IPS-11a (cell line): ENCODE data around the gene MTFMT.
"Not testable (repeated sequence)": the region's sequence is repeated elsewhere in the genome, so short reads cannot be mapped to it uniquely, and the experiment has no call there.

Experiments
- H3K4me3 ChIP-seq: one replicate; pipeline ENCODE4 v1.5.1; 2013; ENCODE audit warnings: low read depth, low read length, control low read depth

The MTFMT gene

DNA sequence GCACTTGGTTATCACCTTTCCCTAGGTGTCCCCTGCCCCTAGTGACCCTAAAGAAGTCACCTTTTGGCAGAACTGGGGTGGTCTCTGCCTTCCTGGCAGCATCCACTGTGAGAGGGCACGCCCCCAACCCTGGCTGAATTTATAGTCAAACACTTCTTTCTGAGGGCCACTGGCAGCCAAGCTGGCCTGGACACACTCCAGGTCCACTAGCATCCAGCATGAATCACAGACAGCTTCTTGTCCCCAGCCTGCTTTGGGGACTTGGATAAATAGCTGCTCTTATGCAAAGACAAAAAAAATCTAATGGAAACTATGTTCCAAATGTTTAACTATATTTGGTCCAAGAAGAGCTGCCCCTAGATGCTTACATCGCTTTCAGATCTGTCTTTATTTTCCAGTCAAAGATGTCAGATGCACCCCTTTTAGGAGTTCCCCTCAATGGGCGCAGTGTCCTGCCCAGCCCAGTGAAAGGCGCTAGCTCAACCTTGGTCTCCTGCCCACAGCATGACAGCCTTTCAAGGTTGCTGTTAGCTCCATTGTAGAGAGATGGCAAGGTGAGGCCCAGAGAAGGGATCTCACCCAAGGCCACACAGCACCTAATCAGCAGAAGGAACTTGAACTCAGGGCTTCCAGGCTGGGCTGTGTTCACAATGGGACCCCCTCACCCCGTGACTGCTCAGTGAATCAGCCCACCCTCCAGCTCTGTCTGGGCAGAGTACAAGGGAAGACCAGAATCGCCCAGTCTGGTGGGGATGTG lies 31.4 kb upstream of the MTFMT start:
- no peak overlapping the region for H3K4me3 ChIP-seq

- H3K4me3 ChIP-seq = no peak overlapping the region
These were observed 30.6 kb upstream of the MTFMT start for GRCh38 chr15:65059931-65060596.

DNA sequence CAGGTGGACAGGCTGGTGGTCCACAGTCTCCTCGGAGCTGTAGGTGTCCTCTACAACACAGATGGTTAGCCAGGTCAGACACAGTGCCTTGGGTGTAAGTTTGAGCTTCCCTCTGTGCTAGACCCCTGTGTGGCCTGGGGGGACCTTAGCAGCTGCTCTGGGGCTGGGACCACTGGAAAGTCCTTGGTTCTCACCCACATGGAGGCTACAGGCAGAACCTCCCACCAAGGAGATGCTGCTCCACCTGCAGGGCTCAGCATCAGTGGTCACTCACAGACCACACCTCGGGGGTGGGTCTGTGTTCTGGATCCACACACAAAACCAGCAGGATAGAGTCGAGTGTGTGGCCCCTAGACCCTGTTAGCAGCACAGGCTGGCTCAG lies 29.9 kb upstream of the MTFMT start:
- no peak overlapping the region for H3K4me3 ChIP-seq

GRCh38 chr15:65058394-65059368 lies 29.2 kb upstream of the MTFMT start:
- no peak overlapping the region for H3K4me3 ChIP-seq

DNA sequence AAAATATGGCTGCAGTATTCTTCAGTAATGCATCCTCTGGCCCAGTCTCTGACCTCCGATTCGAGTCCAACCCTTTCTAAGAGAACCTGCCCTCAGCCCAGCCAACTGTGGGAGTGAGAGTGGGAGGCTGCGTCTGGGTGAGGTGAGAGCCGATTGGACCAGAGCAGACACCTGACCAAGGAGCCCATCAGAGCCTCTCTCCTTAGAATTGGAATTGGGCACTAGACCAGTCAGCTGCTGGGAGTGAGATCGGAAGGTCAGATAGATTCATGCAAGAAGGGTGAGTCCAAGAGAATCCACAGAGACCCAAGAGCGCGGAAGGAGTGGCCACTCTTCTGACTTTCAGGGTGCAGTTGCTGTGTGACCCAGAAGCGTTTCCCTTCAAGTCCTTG lies 28.1 kb upstream of the MTFMT start:
- H3K4me3 ChIP-seq = no peak overlapping the region

DNA sequence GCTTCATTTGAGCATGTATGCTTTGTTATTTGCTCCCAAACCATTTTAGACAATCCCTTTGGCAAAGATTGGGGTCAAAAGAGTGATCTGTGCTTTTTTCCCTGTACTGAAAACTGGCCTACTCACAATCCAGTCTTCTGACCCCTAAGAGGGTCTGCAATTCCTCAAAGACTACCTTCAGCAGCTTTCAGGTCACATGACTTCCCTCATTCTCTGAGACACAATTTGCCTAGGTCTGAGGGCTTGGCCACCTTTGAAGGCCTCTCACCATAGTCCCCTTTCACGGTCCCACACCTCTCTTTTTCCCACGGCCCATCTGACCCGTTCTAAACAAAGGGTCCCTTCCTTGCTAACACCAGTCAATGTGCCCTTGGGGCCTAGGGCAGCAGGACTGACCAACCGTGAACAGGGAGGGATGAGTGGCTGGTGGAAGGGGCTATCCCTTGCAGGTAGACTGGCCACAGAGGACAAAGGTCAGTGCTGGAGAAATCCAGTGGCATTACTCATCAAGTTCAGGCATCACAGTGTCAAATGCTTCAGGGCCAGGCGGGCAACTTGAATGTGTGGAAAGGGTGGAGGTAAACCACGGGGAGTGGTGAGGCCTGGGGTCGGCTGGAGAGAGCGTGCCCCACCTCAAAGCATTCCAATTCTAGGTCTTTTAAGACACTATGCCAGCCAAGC lies 27.6 kb upstream of the MTFMT start:
- H3K4me3 ChIP-seq = no peak overlapping the region

DNA sequence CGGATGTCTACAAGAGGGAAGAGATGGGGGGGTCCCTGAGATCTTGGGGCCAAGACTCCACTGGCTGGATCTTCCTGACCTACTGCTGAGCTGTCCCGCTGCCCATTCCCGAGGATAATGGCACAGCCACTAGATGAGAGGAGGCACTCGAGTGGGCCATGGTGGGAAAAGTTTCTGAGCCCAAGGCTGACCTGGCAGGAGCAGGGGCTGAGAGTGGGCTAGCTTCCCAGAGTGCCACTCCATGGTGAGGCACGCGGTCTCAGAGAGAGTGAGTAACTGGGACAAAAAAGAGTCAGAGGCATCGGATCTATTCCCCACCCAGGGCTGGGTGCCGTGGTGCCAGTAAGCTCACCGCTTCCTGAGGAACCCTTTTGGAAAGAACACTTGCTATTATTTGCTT lies 26.7 kb upstream of the MTFMT start:
- no peak overlapping the region for H3K4me3 ChIP-seq

DNA sequence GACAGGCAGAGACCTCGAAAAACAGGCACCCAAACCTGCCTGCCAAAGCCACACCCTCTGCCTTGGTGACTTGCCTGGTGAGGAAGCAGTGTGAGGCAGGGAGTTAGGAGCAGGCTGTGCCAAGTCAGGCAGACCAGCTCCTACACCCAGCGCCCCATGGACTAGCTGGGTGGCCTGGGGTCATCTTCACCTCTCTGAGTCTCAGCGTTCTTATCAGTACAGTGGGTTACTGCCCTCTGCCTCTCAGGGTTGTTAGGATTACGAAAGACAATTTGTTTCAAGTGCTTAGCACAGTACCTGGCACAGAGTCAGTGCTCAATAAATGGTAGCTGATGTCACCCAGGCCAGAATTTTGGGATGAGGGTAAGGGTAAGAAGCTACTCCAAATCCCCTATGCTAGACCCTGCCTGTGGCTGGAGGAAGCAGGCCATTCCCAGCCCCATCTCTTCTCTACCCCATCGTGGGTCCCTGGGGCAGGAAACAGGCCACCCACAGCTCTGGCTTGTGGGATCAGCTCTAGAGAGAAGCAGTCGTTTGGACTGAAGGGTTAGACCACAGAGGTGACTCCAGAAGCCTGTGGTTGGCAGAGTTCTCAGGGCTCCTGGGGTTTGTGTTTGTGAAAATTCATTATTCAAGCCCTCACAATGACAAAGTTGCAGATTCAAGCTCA lies 25.9 kb upstream of the MTFMT start:
- no peak overlapping the region for H3K4me3 ChIP-seq

- H3K4me3 ChIP-seq = no peak overlapping the region
These were observed 25.1 kb upstream of the MTFMT start for GRCh38 chr15:65054333-65055200.

DNA sequence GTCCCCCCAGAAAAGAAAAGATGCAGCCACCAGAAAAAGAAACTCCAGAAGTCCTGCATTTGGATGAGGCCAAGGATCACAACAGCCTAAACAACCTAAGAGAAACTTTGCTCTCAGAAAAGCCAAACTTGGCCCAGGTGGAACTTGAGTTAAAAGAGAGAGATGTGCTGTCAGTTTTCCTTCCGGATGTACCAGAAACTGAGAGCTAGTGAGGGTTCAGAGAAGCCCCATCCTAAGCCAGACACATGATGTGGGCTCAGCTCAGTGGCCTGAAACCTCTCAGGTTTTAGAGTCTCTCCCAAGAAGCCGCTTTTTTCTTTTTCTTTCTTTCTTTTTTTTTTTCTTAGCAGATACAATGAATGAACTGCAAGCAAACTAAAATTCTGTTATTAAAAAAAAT lies 23.5 kb upstream of the MTFMT start:
- no peak overlapping the region for H3K4me3 ChIP-seq

DNA sequence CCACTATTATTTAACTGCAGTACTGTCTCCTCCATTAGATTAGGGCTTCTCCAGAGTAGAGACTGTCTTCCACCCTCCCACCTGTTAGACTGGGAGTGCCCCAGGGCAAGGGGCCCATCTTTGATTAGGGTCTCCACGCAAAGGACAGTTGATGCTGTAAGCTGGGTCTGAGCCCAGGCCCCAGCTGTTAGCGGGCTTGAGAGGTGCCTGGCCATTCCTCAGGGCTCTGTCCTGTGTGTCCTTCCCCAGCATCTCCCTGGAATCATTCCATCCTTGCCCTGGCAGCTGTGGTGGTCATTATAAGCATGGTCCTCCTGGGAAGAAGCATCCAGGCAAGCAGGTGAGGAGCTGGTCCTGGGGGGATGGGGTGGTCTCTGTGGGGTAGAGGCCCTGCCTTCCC lies 21.8 kb upstream of the MTFMT start:
- H3K4me3 ChIP-seq = no peak overlapping the region

GRCh38 chr15:65050270-65050669 lies 20.8 kb upstream of the MTFMT start:
- H3K4me3 ChIP-seq = no peak overlapping the region

DNA sequence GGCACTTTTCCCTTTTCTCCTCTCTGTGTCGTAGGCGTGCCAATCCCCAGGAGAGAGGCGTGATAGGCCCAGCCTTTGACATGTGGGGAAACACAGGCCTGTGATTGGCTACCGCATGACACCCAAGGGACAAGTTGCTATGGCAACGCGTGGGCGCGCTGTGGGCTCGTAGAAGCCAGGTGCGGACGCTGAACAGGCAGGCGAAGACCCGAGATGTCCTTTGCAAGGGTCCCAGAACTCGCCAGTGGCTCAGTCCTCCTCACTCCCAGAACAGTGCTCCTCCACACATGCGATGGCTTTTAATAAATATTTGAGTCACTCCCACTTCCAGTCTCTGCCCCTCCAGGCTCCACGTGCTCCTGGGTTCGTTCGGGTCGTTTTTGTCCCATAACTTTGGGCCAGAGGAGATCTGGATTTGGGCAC lies 20.0 kb upstream of the MTFMT start:
- no peak overlapping the region for H3K4me3 ChIP-seq

DNA sequence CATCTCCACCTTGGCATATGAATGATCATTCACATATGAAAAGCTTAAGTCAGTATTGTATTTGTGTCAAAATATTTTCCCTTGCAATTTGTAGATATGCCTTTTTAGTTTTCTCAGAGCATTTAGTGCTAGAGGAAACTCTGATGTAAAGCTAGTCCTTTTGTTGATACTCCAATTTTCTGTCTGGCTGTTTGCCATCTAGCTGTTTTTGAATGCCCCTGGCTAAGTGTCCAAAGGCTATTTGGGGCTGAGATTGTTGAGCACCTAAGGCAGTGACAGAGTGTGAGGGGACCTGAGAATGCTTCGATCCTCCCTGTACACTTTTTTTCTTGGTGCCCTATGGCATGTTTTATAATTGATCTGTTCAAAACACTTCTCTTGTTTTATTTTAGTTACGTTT lies 18.8 kb upstream of the MTFMT start:
- H3K4me3 ChIP-seq = no peak overlapping the region

DNA sequence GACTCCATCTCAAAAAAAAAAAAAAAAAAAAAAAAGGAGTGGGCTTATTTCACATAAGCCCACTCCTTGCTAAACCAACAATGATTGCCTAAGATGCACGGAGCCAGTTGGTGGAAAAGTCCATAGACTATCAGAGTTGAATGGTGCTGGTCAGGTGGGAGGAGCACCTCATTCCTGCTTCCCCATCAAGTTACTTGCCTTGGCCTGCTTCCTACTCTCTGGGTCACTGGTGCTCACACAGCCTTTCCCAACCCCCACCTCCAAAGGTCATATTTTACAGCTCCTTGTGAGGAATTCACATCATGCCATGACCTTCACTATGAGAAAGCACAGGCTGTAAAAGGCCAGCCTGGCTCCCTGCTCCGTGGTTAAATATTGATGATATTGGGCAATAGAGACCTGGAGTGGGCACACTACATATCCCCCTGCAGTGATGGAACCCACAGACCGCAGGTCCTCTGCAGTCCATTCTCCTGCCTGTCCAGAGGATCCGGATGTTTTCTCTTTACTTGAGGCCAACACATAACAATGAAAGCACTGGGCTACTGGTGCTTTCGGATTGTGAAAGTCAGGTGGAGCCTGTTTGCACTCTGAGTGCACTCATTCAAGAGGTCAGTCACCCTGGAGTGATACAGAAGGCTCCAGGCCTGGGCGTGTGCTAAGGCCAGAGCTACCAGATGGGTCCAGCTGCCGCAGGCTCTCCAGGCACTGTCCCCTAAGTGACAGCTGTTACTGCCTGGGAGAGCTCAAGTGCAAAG lies 15.5 kb upstream of the MTFMT start, which contains the start of gene SLC51B:
TSS of gene SLC51B (plus strand) at position 664 of the 758 bp plus-strand sequence. CDS start 4,618 bp downstream, outside the sequence.
- H3K4me3 ChIP-seq = no peak within 1 kb of the TSS

GRCh38 chr15:65044218-65044617 lies 14.8 kb upstream of the MTFMT start:
- not testable (repeated sequence) for H3K4me3 ChIP-seq

- no peak overlapping the region for H3K4me3 ChIP-seq
These were observed 13.4 kb upstream of the MTFMT start for GRCh38 chr15:65042776-65043327.

DNA sequence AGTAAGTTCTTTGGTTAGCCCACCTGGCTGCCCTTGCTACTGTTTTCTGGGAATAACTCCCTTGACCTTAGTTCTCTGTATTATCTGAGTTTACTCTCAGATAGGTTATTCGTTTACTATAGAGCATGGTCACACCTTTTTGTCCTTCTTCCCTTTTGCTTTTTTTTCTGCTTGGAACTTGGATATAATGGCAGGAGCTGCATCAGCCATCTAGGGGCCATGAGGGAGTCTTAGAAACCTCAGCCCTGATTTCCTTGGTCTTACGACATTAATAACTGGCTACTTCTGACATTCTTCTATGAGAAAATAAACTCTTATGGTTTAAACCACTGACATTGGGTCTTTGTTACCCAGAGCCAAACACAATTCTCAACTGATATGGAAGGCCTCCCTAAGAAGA lies 12.3 kb upstream of the MTFMT start:
- no peak overlapping the region for H3K4me3 ChIP-seq
